8988T (cell line): ENCODE measurements around the gene TMPRSS11B.
"Not testable (repeated sequence)": the region's sequence is repeated elsewhere in the genome, so short reads cannot be mapped to it uniquely, and the experiment has no call there.

Experiments used
- DNase-seq: peaks from one replicate; pipeline ENCODE4 v3.0.0; 2011

TMPRSS11B gene

GRCh38 chr4:68216501-68216900 is 29.0 kb downstream of the TMPRSS11B start:
- DNase-seq = no peak

GRCh38 chr4:68209003-68209402 is 36.5 kb downstream of the TMPRSS11B start:
- no peak for DNase-seq

- DNase-seq = not testable (repeated sequence)
Observed at GRCh38 chr4:68194305-68194704, 51.2 kb downstream of the TMPRSS11B start.

GRCh38 chr4:68193194-68193593 is 52.3 kb downstream of the TMPRSS11B start:
- DNase-seq = no peak

DNA sequence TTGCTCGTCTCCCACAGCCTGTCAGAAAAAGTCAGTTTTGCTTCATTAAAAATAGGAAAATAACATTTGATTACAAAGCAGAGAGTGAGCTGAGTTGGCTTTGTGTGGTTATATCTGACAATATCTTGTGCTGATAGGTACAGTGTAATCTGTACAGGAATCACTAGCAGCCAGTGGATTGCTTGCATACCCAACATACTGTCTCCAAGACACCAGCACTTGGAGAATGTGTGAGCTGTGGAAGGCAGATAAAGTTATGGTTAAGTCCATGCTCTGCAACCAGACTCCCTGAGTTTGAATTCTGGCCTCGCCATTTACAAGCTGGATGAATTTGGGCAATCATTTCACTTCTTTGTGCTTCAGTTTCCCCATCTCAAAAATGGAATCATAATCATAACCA is 58.3 kb downstream of the TMPRSS11B start:
- DNase-seq = no peak

- DNase-seq = no peak
Observed at GRCh38 chr4:68184923-68185322, 60.6 kb downstream of the TMPRSS11B start.

GRCh38 chr4:68183417-68183816 is 62.1 kb downstream of the TMPRSS11B start:
- no peak for DNase-seq

GRCh38 chr4:68182382-68182820 is 63.1 kb downstream of the TMPRSS11B start:
- no peak for DNase-seq

GRCh38 chr4:68180849-68181526 is 64.5 kb downstream of the TMPRSS11B start:
- DNase-seq = no peak

GRCh38 chr4:68176904-68177303 is 68.6 kb downstream of the TMPRSS11B start:
- DNase-seq = no peak
